ENCODE results near the gene SLAMF7.

DNA sequence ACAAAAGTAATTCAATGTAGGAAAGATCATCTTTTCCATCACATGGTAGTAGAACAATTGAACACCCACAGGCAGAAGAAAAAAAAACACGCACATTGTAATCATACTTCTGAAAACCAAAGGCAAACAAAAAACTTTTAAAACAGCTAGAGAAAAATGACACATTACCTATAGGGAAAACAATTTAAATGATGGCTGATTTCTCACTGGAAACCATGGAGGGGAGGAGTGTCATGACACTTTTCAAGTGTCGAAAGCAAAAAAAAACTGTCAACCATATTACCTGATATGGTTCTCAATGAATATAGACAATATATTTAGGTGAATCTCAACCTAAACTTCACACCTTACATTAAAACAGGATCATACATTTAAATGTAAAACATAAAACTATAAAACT is 776 bp upstream of the SLAMF7 start:
- TF ChIP-seq, protein P1, sequence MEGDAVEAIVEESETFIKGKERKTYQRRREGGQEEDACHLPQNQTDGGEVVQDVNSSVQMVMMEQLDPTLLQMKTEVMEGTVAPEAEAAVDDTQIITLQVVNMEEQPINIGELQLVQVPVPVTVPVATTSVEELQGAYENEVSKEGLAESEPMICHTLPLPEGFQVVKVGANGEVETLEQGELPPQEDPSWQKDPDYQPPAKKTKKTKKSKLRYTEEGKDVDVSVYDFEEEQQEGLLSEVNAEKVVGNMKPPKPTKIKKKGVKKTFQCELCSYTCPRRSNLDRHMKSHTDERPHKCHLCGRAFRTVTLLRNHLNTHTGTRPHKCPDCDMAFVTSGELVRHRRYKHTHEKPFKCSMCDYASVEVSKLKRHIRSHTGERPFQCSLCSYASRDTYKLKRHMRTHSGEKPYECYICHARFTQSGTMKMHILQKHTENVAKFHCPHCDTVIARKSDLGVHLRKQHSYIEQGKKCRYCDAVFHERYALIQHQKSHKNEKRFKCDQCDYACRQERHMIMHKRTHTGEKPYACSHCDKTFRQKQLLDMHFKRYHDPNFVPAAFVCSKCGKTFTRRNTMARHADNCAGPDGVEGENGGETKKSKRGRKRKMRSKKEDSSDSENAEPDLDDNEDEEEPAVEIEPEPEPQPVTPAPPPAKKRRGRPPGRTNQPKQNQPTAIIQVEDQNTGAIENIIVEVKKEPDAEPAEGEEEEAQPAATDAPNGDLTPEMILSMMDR (IDR thresholded peaks at IDR 0.05; ENCODE audit: extremely low read depth in 1 of 2, insufficient read depth in 1 of 2, low read depth in 1 of 2, low read length in 2 of 2), result no peak
- no peak for TF ChIP-seq EZH2 (IDR thresholded peaks at IDR 0.05; ENCODE audit: borderline replicate concordance, low read depth, low read length, severe bottlenecking)

All from endothelial cell of umbilical vein (primary cell).